HG03439 (cell line): ENCODE results near the gene ACP1.

Experiments
- ATAC-seq: cut with Tn5 transposase; IDR thresholded peaks from one replicate; pipeline ENCODE4 v1.9.1; 2021; ENCODE audit warnings: mild to moderate bottlenecking, moderate library complexity; ENCODE audit not compliant: unreplicated experiment

The ACP1 gene

DNA sequence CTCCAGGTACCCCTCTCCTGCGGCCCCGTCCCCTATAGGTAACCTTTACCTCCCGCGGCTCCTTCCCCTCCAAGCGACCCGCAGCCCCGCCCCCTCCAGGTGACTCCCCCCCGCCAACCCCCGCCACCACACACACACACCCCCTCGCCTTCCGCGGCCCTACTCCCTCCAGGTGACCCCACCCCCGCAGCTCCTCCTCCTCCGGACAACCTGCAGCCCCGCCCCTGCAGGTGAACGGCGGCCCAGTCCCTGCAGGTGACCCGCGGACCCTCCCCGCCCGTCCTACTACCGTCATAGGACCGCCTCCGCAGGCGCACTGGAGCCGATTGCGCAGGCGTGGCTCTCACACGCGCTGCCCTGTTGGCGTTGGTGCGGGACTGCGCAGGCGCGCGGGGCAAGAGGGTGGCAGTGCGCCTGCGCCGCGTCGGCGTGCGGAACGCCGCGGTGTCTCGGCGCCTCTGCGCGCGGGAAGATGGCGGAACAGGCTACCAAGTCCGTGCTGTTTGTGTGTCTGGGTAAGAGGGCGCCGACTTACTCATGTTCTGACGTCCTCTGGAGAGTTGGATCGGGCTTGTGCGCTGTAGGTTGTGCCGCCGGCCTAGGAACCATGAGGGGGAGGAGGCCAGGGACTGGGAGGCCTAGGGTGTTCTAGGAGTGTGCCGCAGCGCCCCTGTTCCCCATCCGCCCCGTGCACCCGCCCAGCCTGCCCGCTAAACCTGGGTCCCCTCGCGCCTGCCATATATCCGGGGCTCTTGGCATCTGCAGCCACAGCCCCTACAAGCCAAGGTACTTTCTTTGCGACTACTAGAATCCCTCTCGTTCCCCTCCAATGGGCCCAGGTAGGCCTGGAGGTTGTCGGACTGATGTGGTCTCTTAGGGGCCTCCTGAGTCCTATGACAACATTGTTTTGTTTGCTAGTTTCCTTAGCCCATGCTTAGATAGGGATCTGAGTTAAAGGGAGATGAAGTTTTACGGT lies at the start of gene ACP1:
TSS of gene ACP1 (plus strand) at position 455 of the 976 bp plus-strand sequence. CDS start at position 473, 18 bp downstream.
- peak; percentile 91 for ATAC-seq

DNA sequence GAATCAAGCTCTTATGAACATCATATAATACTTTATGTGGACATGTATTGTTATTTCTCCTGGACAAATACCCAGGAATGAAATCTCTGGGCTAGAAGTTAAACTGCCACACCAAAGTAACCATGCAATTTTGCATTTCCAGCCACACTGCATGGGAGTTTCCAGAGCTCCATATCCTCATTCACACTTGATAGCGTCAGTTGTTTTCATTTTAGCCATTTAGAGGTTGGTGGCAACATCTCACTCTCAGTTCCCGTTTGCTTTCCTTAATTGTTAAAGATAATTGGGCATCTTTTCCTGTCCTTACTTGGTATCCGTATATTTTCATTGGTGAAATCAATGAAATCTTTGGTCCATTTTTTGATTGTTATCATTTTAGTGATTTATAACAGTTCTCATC lies 48.7 kb upstream of the ACP1 start:
- ATAC-seq, result no peak

GRCh38 chr2:223451-223850 lies 41.3 kb upstream of the ACP1 start:
- no peak for ATAC-seq

- no peak for ATAC-seq
Measured at GRCh38 chr2:223971-224760, 40.6 kb upstream of the ACP1 start.

DNA sequence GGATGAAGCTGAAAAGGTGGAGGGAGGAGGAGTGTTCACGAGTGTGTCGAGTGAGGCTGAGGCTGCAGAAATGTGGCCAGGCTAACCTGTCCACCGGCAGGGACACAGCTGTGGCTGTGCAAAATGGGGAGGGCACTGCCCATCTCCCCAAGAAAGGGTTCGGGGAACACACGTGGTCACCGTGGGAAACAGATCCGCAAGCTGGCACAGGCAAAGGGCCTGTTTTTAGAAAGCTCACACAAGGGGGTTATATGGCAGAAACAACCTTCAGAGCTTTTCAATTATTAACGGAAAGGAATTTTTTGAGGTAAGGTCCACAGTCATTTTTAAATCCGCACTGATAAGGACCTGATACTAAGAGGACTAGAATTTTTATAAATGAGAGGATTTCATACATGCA lies 36.6 kb upstream of the ACP1 start:
- no peak for ATAC-seq

DNA sequence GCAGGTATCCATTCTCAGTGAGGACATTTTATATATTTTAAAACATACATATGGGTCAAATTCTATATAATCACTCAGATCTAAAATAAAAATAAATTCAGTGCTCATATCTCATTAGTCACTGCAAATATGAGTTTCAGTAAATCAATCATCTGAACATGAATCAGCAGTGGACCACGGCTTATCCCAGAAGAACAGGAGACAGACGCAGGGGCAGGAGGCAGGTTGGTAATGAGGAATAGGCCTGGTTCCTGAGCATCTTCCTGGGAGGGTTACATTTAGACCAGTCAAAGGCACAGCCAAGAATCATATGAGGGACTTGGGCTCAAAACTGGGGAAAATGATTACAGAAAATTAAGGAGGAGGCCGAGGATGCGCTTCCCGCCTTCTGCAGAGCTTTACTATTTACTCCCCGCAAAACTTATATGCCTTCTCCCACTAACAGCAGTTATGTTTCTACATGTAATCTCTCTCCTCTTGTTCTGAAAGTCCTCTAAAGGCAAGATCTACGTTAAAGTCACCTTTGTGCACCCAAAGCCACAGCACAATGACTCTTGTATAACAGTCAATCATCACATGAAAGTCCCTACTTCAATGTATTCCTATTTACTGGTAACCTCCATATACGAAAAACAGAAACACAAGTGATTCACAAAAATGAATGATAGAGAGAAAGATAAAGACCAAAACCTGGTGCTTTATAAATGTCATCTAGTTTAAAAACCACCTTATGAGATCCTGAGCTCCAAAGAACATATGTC lies 36.0 kb upstream of the ACP1 start:
- ATAC-seq, result no peak

- no peak for ATAC-seq
Measured at GRCh38 chr2:231521-232185, 33.1 kb upstream of the ACP1 start.

DNA sequence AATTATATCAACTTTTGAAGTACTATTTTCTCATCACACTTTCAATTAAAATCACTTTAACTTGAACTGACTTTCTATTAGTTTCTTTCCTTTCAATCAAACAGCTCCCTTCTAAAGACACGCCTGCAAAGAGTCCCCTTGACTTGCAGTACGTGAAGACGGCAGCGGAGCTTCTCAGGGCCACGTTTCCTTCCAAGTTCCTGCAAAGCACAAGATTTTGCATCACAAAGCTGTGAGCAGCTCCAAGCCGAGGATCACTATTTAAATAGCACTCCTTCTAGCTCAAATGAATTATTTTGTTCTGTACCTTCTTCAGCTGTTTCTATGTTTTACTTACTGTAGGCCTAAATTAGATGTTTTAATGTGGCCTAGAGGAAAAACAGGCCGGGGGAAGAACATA lies 31.7 kb upstream of the ACP1 start:
- no peak for ATAC-seq

- no peak for ATAC-seq
Measured at GRCh38 chr2:234421-234820, 30.3 kb upstream of the ACP1 start.

DNA sequence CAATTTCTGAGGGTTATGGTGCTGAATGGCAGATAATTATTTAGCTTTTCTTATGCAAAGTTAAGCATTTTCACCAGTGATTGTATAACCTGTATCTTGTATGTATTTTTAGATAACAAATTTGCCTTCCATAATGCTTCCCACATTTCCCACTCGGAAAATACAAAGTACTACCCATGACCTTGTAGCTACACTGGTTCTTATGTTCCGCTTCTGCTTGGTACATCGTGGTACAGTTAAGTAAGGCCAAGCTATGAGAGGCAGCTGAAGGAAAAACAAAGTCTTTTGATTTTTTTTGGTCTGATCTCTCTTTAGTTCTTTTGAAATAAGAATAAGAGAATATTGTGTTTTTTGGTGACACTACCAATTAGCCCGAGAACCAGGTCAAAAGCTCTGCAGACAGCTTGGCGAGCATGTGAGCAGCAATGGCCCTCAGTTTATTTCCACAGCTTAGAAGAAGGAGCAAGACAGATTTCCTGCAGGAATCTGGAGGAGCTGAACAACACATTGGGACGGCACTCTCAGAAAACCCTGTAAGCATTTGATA lies 27.7 kb upstream of the ACP1 start:
- ATAC-seq, result no peak

GRCh38 chr2:237878-238277 lies 26.9 kb upstream of the ACP1 start:
- no peak for ATAC-seq

GRCh38 chr2:238431-238830 lies 26.3 kb upstream of the ACP1 start:
- ATAC-seq, result no peak

- no peak for ATAC-seq
Measured at GRCh38 chr2:238869-239268, 25.9 kb upstream of the ACP1 start.

- no peak for ATAC-seq
Measured at GRCh38 chr2:244547-244946, 20.2 kb upstream of the ACP1 start.

- no peak for ATAC-seq
Measured at GRCh38 chr2:246489-247144, 18.1 kb upstream of the ACP1 start.

GRCh38 chr2:248724-249123 lies 16.0 kb upstream of the ACP1 start:
- ATAC-seq, result no peak

DNA sequence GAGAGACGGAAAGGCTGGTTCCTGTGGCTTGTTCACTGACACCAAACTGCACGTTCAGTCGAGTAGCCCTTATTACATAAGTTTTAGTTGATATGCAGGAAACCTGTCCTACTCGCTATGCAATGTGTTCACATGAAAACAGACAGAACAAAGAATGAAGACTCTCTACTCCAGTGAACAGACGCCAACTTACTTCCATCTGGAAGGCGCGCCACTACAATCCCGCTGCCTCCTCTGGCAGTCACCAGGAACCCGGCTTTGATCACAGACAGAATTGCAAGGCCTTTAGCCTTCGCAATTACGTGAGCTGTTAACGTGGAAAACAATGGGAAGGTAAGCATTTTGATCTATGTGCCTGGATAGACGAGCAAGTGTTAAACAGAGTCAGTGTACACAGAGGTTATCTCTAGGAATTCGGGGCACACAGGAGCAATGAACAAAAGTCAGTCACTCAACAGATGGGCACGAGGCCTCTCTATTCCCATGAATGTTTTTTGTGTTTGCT lies 15.2 kb upstream of the ACP1 start:
- ATAC-seq, result no peak

GRCh38 chr2:252001-252602 lies 12.6 kb upstream of the ACP1 start:
- ATAC-seq, result no peak

DNA sequence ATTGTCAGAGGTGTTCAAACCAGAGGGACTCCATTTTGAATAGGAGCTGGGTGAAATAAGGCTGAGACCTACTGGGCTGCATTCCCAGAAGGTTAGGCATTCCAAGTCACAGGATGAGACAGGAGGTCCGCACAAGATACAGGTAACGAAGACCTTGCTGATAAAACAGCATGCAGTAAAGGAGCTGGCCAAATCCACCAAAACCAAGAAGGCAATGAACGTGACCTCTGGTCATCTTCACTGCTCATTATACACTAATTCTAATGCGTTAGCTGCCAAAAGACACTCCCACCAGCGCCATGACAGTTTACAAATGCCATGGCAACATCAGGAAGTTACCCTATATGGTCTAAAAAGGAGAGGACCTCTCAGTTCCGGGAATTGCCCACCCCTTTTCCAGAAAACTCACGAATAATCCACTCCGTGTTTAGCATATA lies 11.5 kb upstream of the ACP1 start:
- ATAC-seq, result no peak
